Activated naive CD4-positive, alpha-beta T cell (primary cell): Measurements from ENCODE around the gene EPHB1.

Source experiments
- DNase-seq, 4 experiments: peaks; one replicate each; lab custom pipeline; 2025; lab: John Stamatoyannopoulos, UW

Gene EPHB1

DNA sequence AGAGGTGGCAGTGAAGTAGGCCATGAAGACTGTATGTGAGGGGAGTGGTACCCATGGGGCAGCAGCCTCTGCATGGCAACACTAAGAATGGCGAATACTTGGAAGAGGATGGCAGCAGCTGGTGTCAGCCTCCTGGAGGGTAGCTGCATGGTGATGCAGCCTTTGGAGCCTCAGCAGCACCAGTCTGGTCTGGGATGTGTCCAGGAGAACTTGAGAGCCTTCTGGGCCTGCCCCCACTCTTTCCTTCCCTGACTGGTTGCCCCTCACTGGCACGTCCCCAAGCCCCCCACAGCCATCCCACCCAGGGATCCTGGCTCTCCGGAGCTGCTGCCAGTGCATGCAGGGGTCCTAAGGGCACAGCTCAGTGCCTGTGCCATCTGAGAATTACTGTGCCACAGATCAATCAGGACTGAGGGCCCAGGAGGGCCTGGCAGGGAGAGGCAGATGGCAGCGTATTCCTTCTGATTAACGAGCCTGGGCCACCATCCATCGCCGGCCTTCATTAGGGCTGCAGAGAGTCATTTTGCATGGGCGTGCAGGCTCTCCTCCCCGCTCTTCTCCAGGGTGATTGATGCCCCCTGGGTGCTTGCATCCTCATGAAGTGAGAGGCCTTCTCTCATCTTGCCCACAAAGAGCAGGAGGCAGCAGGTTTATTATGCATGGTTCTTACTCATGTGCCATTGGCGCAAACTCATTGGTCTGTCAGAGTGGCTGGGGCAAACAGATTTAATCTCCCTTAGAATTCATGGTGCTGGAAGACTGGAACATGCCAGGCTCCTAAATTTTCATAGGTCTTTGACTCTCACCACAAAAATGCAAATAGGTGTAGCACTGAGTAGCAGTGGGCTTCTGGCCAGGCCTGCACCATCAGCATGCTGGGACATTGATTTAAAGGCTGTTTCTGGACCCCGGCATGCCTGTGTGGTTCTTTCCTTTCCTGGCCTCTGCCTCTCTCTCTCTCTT is 116.8 kb downstream of the EPHB1 start:
- DNase-seq = no peak

DNA sequence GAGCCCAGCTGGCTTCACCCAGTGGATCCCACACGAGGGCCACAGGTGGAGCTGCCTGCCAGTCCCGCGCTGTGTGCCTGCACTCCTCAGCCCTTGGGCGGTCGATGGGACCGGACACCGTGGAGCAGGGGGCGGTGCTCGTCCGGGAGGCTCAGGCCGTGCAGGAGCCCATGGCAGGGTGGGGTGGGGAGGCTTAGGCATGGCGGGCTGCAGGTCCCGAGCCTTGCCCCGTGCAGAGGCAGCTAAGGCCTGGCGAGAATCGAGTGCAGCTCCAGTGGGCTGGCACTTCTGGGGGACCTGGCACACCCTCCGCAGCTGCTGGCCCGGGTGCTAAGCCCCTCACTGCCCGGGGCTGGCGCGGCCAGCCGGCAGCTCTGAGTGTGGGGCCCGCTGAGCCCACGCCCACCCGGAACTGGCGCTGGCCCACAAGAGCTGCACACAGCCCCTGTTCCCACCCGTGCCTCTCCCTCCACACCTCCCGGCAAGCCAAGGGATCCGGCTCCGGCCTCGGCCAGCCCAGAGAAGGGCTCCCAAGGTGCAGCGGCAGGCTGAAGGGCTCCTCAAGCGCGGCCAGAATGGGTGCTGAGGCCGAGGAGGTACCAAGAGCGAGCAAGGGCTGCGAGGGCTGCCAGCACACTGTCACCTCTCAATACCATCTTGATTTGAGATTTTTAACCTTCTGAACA is 121.4 kb downstream of the EPHB1 start:
- DNase-seq = no peak

DNA sequence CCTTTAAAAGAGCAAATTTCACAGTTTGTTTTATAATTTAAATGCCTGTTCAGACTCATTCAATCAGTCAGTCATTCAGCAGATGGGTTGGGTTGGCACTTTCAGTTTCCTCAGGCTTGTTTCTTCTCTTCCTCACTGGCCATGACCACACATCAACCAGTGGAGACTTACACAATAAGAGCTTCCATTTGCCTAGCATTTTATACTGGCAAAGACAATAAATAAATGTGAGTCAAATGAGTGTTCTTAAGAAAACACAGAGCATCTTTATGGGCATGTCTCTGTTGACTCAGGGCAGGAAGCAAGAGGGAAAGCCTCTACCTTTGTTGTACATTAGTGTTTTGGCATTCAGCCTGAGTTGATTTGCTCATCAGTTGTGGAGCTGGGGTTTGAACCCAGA is 122.6 kb downstream of the EPHB1 start:
- DNase-seq = no peak

DNA sequence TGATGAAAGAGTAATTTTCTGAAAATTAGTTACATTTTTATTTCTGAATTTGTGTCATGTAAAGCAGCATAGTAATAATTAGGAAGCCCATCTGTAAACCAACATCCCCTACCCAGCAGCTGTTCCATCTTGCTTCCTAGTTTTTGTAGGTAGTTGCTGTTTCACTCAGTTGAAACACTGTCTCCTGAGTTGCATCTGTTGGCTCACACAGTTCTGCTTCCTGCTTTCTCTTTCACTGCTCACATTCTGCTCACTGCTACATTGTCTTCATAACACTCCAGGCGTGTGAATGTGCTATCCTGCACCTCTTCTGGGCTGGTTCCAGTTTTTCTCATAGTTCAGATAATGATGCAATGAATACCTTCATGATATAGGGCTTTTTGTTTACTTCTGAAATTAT is 123.4 kb downstream of the EPHB1 start:
- no peak for DNase-seq

DNA sequence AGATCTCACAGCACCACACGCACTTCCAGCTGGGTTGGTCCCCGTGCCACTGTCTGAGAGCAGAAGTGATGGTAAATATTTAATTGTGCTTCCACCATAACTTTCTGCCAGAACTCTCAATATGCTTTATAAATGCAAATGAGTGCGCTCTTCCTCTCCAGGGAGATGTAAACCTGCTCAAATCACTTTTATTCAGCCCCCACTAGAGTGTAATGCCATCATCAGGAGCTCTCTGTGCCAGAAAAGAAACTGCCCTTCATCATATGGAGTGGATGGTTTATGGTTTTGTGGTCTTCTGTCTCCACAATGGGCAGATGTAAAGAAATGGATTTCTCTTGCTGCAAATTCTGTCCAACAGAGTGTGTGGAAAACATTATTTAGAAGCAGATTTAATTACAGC is 127.0 kb downstream of the EPHB1 start:
- no peak for DNase-seq

DNA sequence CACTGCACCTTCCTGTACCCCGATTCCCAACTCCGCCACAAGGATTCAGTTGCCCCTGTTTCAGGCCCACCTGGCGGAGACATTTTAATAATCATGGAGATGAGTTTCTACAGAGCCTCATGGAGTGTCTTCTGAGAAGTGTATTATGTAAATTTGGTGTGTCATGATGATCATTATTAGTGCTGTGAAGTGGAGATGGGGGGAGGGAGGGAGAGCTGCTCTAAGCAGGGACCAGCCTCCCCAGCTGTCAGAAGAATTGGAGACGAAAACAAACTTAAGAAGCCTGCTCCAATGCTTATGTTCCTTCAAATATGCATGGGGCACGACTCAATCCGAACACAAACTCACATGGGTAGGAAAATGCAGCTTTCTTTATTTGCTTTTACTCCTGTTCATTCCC is 127.8 kb downstream of the EPHB1 start:
- no peak for DNase-seq

DNA sequence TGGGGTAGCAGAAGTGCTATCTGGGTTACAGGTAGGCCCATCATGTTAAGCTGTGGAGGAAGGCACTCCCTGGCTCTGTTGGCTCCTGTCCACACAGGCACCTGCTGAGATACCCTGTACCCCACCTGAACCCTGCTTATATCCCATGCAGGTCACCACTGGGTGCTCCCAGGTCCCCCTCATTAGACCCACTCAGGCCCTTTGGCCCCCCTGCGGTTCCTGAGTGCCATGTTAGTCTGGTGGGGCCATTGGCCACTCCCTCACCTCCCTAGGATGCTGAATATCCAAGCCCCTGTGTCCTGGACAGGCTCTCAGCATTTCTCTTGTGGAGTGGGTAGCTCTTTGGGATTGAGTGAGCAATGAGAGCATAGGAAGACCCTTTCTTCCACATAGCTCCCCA is 128.2 kb downstream of the EPHB1 start:
- no peak for DNase-seq

DNA sequence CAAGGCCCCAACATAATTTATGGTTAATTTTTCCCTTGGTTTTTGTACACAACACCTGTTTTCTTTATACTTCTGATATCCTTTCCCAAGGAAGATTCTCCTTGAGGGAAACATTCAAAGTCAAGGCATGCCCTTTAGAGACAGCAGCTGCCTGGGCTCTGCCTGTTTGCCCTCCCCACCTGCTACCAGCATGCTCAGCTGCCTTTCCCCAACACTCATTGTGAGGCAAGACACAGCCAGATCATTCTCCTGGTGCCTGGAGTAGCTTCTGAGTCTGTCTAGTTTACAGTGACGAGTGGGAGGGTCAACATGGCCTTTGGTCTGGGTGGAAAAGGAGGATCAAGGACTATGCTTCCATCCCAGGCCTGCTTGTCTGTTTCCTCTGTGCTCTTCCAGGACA is 132.5 kb downstream of the EPHB1 start:
- DNase-seq = no peak

DNA sequence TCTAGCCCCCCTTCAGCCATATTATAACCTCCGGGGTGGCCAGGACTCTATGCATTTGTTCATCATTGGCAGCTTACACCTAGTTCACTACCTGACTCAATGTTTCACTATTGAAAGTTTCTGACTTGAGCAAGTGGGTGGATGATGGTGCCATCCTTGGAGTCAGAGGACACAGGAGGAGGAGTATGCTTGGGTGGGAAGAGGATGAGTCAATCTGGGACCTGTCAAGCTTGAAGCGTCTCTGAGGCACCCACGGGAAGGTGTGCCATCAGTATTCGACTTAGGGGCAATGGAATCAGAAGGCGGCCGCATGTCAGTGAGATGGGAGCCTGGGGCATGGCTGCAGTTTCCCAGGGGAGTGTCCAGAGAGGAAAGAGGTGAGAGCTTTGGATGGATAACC is 133.3 kb downstream of the EPHB1 start:
- no peak for DNase-seq

DNA sequence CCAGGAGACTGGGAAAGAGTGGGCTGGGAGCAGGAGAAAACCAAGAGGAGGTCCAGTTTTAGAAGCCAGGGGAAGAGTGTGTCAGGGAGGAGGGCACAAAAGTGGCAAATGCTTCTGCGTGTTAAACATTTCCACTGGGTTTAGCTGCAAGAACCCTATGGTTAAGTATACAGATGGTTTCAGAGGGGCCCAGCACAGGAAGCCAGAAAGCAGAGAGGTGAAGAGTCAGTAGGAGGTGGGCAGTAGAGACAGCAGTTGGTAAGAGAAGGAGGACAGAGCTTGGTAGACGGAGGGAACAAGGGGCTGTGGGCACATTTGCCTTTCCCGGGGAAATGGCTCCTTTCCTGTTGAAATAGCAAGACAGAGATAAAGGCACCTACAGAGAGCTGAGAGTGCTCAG is 133.8 kb downstream of the EPHB1 start:
- DNase-seq = no peak

DNA sequence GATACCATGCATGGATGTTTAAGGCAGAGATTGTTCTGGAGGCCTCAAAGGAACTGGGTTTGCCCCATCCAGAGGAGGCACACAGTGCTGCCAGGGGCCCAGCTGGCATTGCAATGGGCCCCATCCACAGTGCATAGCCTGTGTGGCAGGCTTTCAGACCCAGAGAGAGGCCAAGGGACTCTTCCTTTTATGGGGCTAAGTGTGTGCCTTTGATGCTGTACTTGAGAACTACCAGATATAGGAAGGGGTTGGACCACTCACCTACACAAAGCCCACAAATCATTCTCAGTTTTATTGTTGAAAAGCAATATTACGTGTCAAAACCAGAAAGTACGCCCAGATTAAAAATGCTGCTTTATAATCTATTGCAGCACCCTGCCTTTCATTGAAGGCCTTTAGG is 134.9 kb downstream of the EPHB1 start:
- DNase-seq = no peak

DNA sequence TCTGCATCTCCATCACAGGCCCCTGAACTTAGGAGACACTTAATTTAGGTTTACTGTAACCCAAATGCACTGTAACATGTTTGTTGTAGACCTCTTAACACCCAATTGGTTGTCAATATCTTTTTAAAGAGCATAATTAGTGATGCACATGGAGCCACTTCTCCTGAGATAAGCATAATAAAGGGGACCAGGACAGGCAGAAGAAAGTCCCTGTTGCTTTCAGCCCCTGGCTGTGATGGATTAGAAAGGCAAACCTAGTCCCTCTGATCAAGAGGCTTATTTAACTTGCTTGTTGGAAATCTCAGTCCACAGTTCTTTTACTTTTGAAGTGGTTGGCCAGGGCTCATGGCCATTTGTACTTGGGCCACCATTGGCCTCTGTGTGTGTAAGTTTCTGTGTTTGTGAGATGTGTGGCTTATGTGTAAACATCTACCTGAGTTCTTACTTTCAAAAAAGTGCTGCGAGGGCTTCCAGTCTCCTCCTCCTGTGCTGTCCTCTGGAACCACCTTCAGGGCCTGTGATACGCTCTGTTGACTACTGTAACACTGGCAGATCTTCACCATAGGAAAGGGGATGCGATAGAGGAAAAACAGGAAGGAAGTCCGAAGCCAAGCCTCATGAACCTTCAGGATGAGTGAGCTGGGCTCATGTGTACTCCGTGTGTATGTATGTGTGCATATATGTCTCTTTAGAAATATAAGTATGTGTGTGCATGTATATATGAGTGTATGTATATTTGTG is 136.2 kb downstream of the EPHB1 start:
- no peak for DNase-seq

DNA sequence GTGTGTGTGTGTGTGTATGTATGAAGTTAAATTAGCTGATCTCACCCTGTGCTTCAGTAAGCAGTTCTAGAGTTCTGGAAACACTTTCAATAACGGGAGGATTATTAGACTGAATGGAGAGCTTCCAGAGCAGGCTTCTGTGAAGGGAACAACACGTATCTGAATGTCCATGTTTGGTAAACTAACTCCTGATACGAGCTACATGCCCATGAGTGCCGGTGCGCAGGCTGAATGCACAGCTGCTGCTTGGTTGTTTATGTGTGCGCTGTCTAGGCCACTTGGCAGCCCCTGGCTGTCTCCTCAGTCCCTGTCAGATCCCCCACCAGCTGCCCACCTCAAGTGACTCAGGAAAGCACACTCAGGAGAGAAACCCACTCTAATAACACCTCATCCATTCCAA is 137.0 kb downstream of the EPHB1 start:
- DNase-seq = no peak

DNA sequence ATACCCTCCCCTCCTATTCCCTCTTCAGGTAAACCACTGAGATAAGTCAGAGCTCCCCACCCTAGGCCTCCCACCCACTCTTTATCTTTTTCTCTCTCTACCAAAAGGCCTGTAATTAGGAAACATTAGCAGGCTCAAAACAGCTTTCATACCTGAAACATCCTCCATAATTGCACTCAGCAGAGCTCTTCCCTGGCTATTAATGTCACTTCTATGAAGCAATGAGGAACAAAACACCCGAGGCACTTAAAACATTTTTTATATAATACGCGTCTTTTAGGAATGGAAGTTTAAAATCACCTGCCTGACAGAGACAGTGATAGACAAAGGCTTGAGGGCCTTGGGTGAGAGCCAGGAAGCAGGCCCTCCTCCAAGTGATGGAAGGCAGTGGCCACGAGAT is 138.9 kb downstream of the EPHB1 start:
- no peak for DNase-seq

DNA sequence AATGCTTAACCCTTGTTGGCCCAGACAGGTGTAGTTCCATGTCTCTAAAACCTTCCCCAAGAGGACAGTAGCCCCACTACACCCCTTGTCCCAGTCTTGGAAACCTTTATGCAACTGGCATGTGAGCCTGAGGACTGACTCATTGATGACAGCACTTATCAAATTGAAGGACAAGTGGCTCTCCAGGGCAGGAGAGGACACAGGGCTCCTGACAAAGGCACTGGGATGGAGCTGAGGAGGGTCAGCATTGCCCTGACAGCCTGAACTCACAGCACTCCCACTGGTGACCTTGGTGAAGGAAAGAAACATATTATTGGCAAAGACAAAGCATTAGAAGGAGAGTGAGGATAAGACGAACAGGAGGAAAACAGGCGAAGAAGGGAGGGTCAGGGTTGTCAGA is 139.9 kb downstream of the EPHB1 start:
- no peak for DNase-seq

DNA sequence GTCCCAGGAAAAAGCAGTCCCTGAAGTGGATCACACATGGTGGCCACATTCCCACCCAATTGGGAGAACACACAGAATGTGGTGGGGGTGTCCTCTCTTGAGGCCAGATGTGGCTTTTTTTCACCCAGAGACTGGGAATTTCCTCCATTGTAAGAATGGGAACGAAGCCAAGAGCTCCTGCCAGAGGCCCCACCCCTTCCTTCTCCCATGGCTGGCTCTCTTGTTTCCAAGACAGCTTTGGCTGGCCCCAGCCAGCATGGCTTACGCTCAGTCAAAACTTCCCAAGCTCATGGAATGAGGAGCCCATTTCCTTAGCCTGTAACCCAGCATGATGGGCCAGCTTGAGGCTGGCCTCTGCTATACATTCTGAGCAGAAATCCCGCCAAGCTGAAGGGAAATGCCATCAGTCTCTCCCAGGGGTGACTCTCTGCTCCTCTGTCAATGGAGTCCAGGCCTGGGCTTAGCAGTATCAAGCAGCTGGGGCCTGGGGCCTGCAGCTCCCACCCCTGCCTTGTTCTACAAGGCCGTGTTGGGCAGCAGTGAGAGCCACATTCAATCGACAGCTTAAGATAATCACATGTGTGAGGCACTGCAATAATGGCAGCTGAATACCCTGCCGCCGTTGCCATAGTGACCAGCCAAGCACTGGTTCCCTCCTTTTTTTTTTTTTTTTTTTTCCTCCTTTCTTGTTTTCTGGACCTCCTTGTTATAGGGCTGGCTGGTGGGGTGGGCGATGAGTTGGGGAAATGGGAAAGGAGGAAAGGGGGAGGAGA is 142.4 kb downstream of the EPHB1 start:
- no peak for DNase-seq

DNA sequence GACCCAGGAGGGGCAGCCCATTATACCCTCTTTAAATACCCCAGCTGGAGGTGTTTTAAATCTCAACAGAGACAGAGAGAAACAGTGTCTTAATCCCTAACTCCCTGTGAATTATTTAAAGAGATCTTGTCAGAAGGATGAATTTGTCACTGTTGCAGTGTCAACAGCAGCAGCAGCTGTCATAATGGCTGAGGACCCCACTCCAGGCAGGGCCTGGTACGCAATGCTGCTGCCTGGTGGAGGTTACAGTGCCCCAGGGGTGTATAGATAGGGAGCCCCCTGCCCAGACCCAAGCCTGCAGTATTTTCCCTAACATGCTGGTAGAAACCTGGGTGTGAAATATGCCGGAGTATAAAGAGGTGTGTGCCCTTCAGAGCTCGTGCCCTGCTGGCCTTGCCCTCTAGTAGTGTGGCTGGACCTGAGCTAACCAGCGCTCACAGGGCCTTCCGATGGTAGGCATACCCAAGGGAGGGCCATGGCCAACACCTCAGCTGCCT is 143.0 kb downstream of the EPHB1 start:
- DNase-seq = no peak

DNA sequence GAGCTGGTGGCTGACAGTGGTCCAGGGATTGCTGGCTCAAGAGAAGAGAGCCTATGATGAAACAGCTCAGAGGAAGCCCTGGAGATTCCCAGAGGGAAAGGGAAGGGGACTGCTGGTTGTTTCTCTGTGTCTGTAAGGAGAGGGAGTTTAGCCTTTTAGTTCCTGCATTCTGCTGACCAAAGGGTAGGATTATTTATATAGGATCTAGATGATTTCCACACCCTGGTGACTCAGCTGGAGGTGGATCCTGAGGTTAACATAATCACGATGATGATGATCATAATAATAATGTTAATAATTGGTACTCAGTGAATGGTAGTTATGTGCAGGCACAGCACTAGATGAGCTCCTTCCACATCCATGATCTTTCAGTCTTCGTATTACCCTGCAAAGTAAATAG is 144.9 kb downstream of the EPHB1 start:
- DNase-seq = no peak

DNA sequence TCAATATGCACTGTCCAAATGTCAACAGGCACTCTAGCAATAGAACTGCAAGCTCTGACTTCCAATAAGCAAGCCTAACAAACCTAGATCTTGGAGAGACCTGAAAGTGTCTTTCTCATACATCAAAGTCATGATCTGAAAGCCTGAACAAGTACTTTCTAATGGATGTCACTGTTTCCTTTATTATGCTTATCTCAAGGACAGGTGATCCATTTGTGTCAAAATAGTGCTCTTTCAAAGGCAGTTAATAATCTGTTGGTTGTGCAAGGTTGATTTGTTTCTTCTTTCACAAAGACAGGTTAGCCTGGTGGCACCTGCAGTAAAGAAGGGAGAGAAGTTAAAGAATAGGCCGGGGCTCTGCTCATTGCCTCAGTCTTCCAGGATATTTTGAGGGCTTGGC is 146.8 kb downstream of the EPHB1 start:
- DNase-seq = no peak

DNA sequence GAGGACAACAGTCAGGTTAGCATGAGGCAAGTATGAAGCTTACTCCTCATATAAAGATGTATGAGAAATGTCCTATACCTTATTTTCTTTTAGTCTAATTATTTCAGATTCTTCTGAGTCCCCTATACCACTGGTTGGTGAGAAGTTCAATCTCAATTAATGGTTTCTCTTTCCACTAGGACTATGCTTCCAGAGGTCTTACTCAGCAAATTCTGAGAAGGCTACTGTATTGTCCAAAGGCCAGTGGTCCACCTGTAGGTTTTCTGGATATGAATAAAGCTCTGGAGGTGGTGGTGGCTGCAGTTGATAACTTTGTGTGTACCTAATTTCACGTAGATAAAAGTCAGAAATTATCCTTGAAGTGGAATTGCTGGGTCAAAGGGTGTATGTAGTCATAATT is 149.4 kb downstream of the EPHB1 start:
- no peak for DNase-seq

DNA sequence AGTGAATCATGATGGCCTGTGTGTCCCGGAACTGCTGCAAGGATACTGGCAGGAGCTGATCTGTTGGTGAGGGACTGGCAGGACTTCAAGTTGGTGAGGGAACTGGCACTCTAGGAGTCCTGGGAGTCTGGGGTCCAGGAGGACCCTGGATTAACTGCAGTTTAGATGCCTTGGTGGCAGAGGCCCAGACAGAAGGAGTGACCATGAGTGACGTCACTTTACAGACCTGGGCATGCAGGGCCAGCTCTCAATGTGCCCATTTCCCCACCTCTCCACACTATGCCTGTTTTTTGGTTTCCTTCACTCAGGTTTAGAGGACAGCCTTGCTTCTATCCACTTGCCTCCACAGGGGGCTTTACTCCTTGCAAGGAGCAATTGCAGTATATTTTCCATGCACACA is 154.1 kb downstream of the EPHB1 start:
- no peak for DNase-seq

DNA sequence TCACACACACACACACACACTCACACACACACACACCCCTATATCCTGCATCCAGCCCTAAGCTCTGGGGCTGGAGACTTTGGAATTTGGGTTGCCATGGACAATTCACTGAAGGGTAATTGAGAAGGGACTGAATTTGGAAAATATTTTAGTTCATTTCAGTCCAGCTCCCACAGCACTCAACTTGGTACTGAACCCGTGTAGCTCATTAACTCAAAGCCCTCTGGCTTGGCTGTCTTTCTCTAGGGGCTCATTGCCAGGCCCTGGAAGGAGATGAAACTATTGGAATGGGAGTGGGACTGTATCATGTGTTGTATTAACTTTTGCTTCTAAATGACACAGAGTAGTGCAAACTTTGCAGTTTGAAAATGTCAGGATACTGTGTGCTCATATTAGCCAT is 157.3 kb downstream of the EPHB1 start:
- DNase-seq = no peak
